CD4-positive, alpha-beta T cell (primary cell): ENCODE measurements around the gene ANKH. TPM values are rescaled to one million over a fixed set of nuclear protein-coding genes. Genes with fewer than 3 reads are reported as not detected.

Experiments
- ATAC-seq: fragments of 200-7000 bp; cut with Tn5 transposase; one replicate; pipeline ENCODE4 v1.10.0; 2022; ENCODE audit warnings: mild to moderate bottlenecking; ENCODE audit not compliant: poor library complexity
- CTCF ChIA-PET: fragments of 350-600 bp; sonication (Branson Sonifier 250); formaldehyde crosslinking; loops from one replicate; lab custom pipeline; 2021; ENCODE audit warnings: antibody characterized with exemption, inconsistent platforms; lab: Charles Lee
- POLR2A ChIA-PET: fragments of 350-600 bp; sonication (Branson Sonifier 250); formaldehyde crosslinking; loops from one replicate; lab custom pipeline; 2021; ENCODE audit warnings: antibody characterized with exemption, inconsistent platforms; lab: Charles Lee
- DNase-seq, 14 experiments: peaks; one replicate each; pipeline ENCODE4 v3.0.0-alpha.2; 2013 to 2020; ENCODE audit warnings: mixed read lengths in 2 of 14
- H3K27ac ChIP-seq, 2 donors: one replicate each; pipeline versions ENCODE4 v1.5.1 to v1.7.0; 2013; ENCODE audit warnings: low read length in 2 of 2, low read depth in 1 of 2, mild to moderate bottlenecking in 1 of 2
- H3K27me3 ChIP-seq, 2 experiments: 1 replicate in 1 of 2; 2 replicates in 1 of 2; pipeline versions ENCODE4 v1.6.1 to v1.7.0; 2013; ENCODE audit warnings: low read length in 2 of 2, control low read depth in 1 of 2, mild to moderate bottlenecking in 1 of 2, moderate library complexity in 1 of 2; ENCODE audit not compliant: insufficient read depth in 2 of 2, control insufficient read depth in 1 of 2
- H3K36me3 ChIP-seq: one replicate; pipeline ENCODE4 v1.6.1; 2013; ENCODE audit warnings: low read length, control low read depth; ENCODE audit not compliant: insufficient read depth
- H3K4me1 ChIP-seq: one replicate; pipeline ENCODE4 v1.6.1; 2013; ENCODE audit warnings: low read length, control low read depth; ENCODE audit not compliant: insufficient read depth
- H3K4me3 ChIP-seq: one replicate; pipeline ENCODE4 v1.5.1; 2013; ENCODE audit warnings: mild to moderate bottlenecking, low read length, moderate library complexity
- H3K9me3 ChIP-seq, 2 experiments: 1 replicate in 1 of 2; 2 replicates in 1 of 2; pipeline versions ENCODE4 v1.6.1 to v1.7.0; 2013; ENCODE audit warnings: low read length in 2 of 2, mild to moderate bottlenecking in 2 of 2, control low read depth in 1 of 2, moderate library complexity in 1 of 2; ENCODE audit not compliant: control insufficient read depth in 1 of 2, insufficient read depth in 1 of 2
- H3K27ac Mint-ChIP-seq: one replicate; pipeline ENCODE4 v1.8.0; 2020; ENCODE audit warnings: mixed read lengths
- H3K27me3 Mint-ChIP-seq: one replicate; pipeline ENCODE4 v1.8.0; 2021; ENCODE audit warnings: mixed read lengths
- H3K36me3 Mint-ChIP-seq: one replicate; pipeline ENCODE4 v1.8.0; 2021; ENCODE audit warnings: low read depth, mixed read lengths
- H3K4me1 Mint-ChIP-seq: one replicate; pipeline ENCODE4 v1.8.0; 2021; ENCODE audit warnings: low read depth, mixed read lengths
- H3K4me3 Mint-ChIP-seq: one replicate; pipeline ENCODE4 v1.8.0; 2020; ENCODE audit warnings: mild to moderate bottlenecking, mixed read lengths
- H3K9me3 Mint-ChIP-seq: one replicate; pipeline ENCODE4 v1.8.0; 2020; ENCODE audit warnings: mixed read lengths
- CTCF ChIP-seq: fragments of 200-600 bp; IDR thresholded peaks from one replicate; pipeline ENCODE4 v1.8.0; 2022; ENCODE audit warnings: antibody characterized with exemption, mild to moderate bottlenecking
- intact Hi-C, 2 experiments: fragments of 100-400 bp; cut with DNase I in 1 of 2; cut with micrococcal nuclease in 1 of 2; formaldehyde crosslinking; loops; one replicate each; pipeline versions ENCODE4 v1.15.1 to v1.9.0; 2023 to 2025; cut with DNase I, micrococcal nuclease
- total RNA-seq, 174 experiments: library from RNA in 2 of 174; stranded (reverse) in 2 of 174; gene quantifications; one replicate each; pipeline ENCODE4 v1.2.3 and lab custom pipeline; 2021 to 2026

Gene ANKH
- total RNA-seq, 2 experiments from 2014 or later = 69.5 to 72.3 TPM

GRCh38 chr5:14855366-14855765 lies 16.2 kb downstream of the ANKH start:
- Mint-ChIP-seq H3K4me1 (peaks cover 74% of the 10 kb centered on the region), H3K9me3 (no peaks in the 10 kb centered on the region), H3K27ac (no peak overlapping the region), H3K27me3 (no peaks in the 10 kb centered on the region), H3K4me3 (no peak overlapping the region), H3K36me3 (peaks cover 45% of the 10 kb centered on the region)
- H3K9me3 ChIP-seq = no peaks in the 10 kb centered on the region
- no peaks in the 10 kb centered on the region for H3K27me3 ChIP-seq
- H3K27ac ChIP-seq = no peak overlapping the region
- peaks cover 8% of the 10 kb centered on the region for H3K36me3 ChIP-seq
- ChIA-PET POLR2A (no interaction called here), CTCF (no interaction called here)
- DNase-seq (no peak), ATAC-seq (no peak)
- intact Hi-C loops = loop anchor here in 1 of 2 experiments (10.0 kb wide), 1 partner anchor 711 kb away; the partner anchor contains the start of gene TRIO
- peaks cover 5% of the 10 kb centered on the region for H3K4me1 ChIP-seq
- no peak overlapping the region for H3K4me3 ChIP-seq
- TF ChIP-seq CTCF = no peak

- ATAC-seq = no peak
- CTCF ChIA-PET = interaction anchor here (0.9 kb wide), 1 partner anchor 11 kb away, joined by 3 read pairs; no protein-coding TSS in a partner anchor
- Mint-ChIP-seq H3K27ac (no peak overlapping the region), H3K27me3 (no peaks in the 10 kb centered on the region), H3K36me3 (peaks cover 45% of the 10 kb centered on the region), H3K4me3 (no peak overlapping the region), H3K9me3 (no peaks in the 10 kb centered on the region), H3K4me1 (peaks cover 69% of the 10 kb centered on the region)
- no peaks in the 10 kb centered on the region for H3K9me3 ChIP-seq
- H3K27me3 ChIP-seq = no peaks in the 10 kb centered on the region
- DNase-seq = no peak
- no peak for TF ChIP-seq CTCF
- peaks cover 11% of the 10 kb centered on the region for H3K36me3 ChIP-seq
- H3K4me3 ChIP-seq = no peak overlapping the region
- peaks cover 5% of the 10 kb centered on the region for H3K4me1 ChIP-seq
- POLR2A ChIA-PET = no interaction called here
- intact Hi-C loops = loop anchor here in 1 of 2 experiments (10.0 kb wide), 1 partner anchor 710 kb away; the partner anchor contains the start of gene TRIO
- no peak overlapping the region for H3K27ac ChIP-seq
Observed at GRCh38 chr5:14854799-14855198, 16.8 kb downstream of the ANKH start.

- CTCF ChIA-PET = no interaction called here
- intact Hi-C loops = loop anchor here in 1 of 2 experiments (10.0 kb wide), 1 partner anchor 709 kb away; the partner anchor contains the start of gene TRIO
- POLR2A ChIA-PET = no interaction called here
- Mint-ChIP-seq H3K27me3 (no peaks in the 10 kb centered on the region), H3K36me3 (peaks cover 47% of the 10 kb centered on the region), H3K4me1 (peaks cover 59% of the 10 kb centered on the region), H3K27ac (no peak overlapping the region), H3K4me3 (no peak overlapping the region), H3K9me3 (no peaks in the 10 kb centered on the region)
- no peak overlapping the region for H3K27ac ChIP-seq
- no peak overlapping the region for H3K4me3 ChIP-seq
- ATAC-seq = no peak
- H3K9me3 ChIP-seq = no peaks in the 10 kb centered on the region
- H3K4me1 ChIP-seq = peaks cover 5% of the 10 kb centered on the region
- no peaks in the 10 kb centered on the region for H3K27me3 ChIP-seq
- no peak for TF ChIP-seq CTCF
- no peak for DNase-seq
- H3K36me3 ChIP-seq = peaks cover 16% of the 10 kb centered on the region
Observed at GRCh38 chr5:14853685-14854084, 17.9 kb downstream of the ANKH start.
